Measurements from ENCODE around the gene GPR137. TPM values are rescaled to one million over a fixed set of nuclear protein-coding genes. Genes with fewer than 3 reads are reported as not detected.

The GPR137 gene
- total and polyA plus RNA-seq, 10 of the 15 experiments (the other 5 are each of a cell fraction or from before 2014, with no cell fraction given) = 0.37 to 29.2 (median 13.8) TPM

DNA sequence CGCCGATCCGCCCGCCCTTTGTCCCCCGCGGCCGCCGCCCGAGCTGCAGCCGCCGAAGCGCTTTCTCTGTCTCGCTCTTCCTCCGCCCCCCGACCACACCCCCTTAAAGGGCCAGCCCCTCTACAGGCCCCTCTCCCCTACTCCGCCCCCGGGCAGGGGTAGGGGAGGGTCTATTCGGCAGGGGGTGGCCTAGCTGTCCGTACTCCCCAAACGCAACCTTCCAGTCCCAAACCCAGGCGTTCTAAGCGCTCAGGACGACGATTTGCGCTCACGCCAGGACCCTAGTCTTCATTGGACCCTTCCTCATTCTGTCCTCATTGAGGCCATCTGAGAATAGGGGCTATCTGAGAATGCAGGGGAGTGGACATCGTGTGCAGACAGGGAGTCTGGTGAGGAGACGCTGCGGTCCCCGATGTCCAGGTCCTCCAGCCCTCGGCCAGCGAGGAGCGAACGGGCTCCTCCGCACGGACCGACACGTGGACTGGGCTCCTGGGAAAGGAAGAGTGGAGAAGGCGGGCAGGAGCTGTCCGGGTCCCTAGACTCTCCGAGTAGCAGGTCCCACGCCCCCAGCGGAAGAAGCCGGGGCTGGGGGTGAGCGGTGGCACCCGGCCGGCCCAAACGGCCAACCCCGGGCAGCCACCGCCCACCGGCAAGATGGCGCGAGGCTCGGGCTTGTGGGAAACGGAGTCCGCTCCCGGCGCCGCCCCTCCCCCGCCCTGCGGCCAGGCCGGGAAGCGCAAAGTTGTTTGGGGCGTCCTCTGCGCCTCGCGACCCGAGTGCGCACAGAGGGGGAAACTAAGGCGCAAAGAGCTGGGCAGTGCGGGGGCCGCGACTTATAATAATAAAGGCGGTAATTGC, 38.5 kb upstream of the GPR137 start, which contains the start of gene PPP1R14B:
Gene PPP1R14B, minus strand, starts transcription at position 73 of the 858 bp plus-strand sequence. CDS start 270 bp downstream, outside the sequence.
- Histone ChIP-seq H3K36me3 (ENCODE audit: control insufficient read depth in 2 of 2, insufficient read depth in 2 of 2, low read length in 1 of 2) (peaks cover 0 to 10% of the 10 kb centered on the region in 2 experiments; a peak in 2 of 4 replicates), H3K4me1 (ENCODE audit: control insufficient read depth, insufficient read depth, low read length) (peaks cover 17% of the 10 kb centered on the region), H3K4me2 (ENCODE audit: control insufficient read depth, insufficient read depth) (peak within 1 kb of the TSS; percentile 98), H3K27ac (ENCODE audit: control insufficient read depth, insufficient read depth) (peak within 1 kb of the TSS; percentile 90), H4K20me1 (ENCODE audit: control insufficient read depth, insufficient read depth) (no peaks in the 10 kb centered on the region), H3K79me2 (ENCODE audit: control insufficient read depth, insufficient read depth, low read length) (peaks cover 33% of the 10 kb centered on the region), H3K27me3 (replicated peaks in 1 of 2; ENCODE audit: control insufficient read depth in 2 of 2, insufficient read depth in 2 of 2, low read length in 1 of 2) (no peaks in the 10 kb centered on the region), H3K9ac (ENCODE audit: control insufficient read depth, insufficient read depth, low read length) (peak within 1 kb of the TSS; percentile 92), H3K4me3 (peak within 1 kb of the TSS; percentile 91), H2AFZ (ENCODE audit: control insufficient read depth, low read depth, low read length) (peak within 1 kb of the TSS; percentile 94), H3K9me3 (replicated peaks; ENCODE audit: control insufficient read depth, insufficient read depth, low read length) (no peaks in the 10 kb centered on the region)
- ATAC-seq (peak; percentile 75), FAIRE-seq (no peak), DNase-seq (ENCODE audit: low read depth, low spot score) (no peak)
- ChIA-PET POLR2A (interaction anchor here (0.6 to 7.4 kb wide), 6 partner anchors 13 to 57 kb away, joined by 4 to 82 read pairs (median 38); partner anchors contain the start of genes DNAJC4, FERMT3, NUDT22 and TRPT1), CTCF (interaction anchor here (0.8 to 6.2 kb wide), 5 partner anchors 24 to 57 kb away, joined by 3 to 66 read pairs (median 5); partner anchors contain the start of genes CATSPERZ and FERMT3), RAD21 (ENCODE audit: unreplicated experiment) (interaction anchor here (1.2 to 8.6 kb wide), 4 partner anchors 10 to 57 kb away, joined by 3 to 104 read pairs (median 10); partner anchors contain the start of gene FERMT3), SMC1A (ENCODE audit: uncharacterized antibody, unreplicated experiment) (interaction anchor here (1.0 to 2.0 kb wide), 4 partner anchors 23 to 43 kb away, joined by 3 to 7 read pairs (median 4); partner anchors contain the start of gene FERMT3)
- in situ Hi-C loops (cut with MboI) (loop anchor here (25.0 kb wide), 1 partner anchor 1615 kb away; the partner anchor contains the start of genes CFL1, EFEMP2 and MUS81), intact Hi-C loops (cut with micrococcal nuclease; ENCODE audit: unreplicated experiment) (no loop called here)
- WGBS (ENCODE audit: insufficient coverage, insufficient replicate concordance, low lambda C conversion rate, missing lambda C conversion rate) = 2% methylated on average over 44 of the region's 74 CpGs
- no TSS peak for BruUV-seq (replicated peaks)
- TF ChIP-seq SP1 (IDR thresholded peaks at IDR 0.05; ENCODE audit: low read depth, low read length) (peak; percentile 41), EGR1 (IDR thresholded peaks at IDR 0.05; ENCODE audit: borderline replicate concordance in 1 of 2, low read depth in 2 of 2, low read length in 2 of 2) (peak in 1 of 2 experiments; percentile 57; a peak in 2 of 3 replicates), DPF2 (IDR thresholded peaks at IDR 0.05) (0 out of 2 replicates have a peak, but pooled peaks have one; percentile 43), SIX5 (IDR thresholded peaks at IDR 0.05; ENCODE audit: low read depth, low read length, severe bottlenecking) (peak; percentile 87), HDAC2 (IDR thresholded peaks at IDR 0.05) (no peak), NR2C1 (IDR thresholded peaks at IDR 0.05) (peak; percentile 61)
- TF ChIP-seq, protein P1, sequence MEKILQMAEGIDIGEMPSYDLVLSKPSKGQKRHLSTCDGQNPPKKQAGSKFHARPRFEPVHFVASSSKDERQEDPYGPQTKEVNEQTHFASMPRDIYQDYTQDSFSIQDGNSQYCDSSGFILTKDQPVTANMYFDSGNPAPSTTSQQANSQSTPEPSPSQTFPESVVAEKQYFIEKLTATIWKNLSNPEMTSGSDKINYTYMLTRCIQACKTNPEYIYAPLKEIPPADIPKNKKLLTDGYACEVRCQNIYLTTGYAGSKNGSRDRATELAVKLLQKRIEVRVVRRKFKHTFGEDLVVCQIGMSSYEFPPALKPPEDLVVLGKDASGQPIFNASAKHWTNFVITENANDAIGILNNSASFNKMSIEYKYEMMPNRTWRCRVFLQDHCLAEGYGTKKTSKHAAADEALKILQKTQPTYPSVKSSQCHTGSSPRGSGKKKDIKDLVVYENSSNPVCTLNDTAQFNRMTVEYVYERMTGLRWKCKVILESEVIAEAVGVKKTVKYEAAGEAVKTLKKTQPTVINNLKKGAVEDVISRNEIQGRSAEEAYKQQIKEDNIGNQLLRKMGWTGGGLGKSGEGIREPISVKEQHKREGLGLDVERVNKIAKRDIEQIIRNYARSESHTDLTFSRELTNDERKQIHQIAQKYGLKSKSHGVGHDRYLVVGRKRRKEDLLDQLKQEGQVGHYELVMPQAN (conservative IDR thresholded peaks at IDR 0.05) = peak; percentile 75; the same call in 1 of the 2 replicates
- TF ChIP-seq, protein P2, sequence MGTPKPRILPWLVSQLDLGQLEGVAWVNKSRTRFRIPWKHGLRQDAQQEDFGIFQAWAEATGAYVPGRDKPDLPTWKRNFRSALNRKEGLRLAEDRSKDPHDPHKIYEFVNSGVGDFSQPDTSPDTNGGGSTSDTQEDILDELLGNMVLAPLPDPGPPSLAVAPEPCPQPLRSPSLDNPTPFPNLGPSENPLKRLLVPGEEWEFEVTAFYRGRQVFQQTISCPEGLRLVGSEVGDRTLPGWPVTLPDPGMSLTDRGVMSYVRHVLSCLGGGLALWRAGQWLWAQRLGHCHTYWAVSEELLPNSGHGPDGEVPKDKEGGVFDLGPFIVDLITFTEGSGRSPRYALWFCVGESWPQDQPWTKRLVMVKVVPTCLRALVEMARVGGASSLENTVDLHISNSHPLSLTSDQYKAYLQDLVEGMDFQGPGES (IDR thresholded peaks at IDR 0.05) = no peak
- TF ChIP-seq, protein P3, sequence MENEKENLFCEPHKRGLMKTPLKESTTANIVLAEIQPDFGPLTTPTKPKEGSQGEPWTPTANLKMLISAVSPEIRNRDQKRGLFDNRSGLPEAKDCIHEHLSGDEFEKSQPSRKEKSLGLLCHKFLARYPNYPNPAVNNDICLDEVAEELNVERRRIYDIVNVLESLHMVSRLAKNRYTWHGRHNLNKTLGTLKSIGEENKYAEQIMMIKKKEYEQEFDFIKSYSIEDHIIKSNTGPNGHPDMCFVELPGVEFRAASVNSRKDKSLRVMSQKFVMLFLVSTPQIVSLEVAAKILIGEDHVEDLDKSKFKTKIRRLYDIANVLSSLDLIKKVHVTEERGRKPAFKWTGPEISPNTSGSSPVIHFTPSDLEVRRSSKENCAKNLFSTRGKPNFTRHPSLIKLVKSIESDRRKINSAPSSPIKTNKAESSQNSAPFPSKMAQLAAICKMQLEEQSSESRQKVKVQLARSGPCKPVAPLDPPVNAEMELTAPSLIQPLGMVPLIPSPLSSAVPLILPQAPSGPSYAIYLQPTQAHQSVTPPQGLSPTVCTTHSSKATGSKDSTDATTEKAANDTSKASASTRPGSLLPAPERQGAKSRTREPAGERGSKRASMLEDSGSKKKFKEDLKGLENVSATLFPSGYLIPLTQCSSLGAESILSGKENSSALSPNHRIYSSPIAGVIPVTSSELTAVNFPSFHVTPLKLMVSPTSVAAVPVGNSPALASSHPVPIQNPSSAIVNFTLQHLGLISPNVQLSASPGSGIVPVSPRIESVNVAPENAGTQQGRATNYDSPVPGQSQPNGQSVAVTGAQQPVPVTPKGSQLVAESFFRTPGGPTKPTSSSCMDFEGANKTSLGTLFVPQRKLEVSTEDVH (IDR thresholded peaks at IDR 0.05; ENCODE audit: low read depth, partially characterized antibody) = no peak
- TF ChIP-seq, protein P4, sequence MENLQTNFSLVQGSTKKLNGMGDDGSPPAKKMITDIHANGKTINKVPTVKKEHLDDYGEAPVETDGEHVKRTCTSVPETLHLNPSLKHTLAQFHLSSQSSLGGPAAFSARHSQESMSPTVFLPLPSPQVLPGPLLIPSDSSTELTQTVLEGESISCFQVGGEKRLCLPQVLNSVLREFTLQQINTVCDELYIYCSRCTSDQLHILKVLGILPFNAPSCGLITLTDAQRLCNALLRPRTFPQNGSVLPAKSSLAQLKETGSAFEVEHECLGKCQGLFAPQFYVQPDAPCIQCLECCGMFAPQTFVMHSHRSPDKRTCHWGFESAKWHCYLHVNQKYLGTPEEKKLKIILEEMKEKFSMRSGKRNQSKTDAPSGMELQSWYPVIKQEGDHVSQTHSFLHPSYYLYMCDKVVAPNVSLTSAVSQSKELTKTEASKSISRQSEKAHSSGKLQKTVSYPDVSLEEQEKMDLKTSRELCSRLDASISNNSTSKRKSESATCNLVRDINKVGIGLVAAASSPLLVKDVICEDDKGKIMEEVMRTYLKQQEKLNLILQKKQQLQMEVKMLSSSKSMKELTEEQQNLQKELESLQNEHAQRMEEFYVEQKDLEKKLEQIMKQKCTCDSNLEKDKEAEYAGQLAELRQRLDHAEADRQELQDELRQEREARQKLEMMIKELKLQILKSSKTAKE (IDR thresholded peaks at IDR 0.05; ENCODE audit: low read depth, poor library complexity, severe bottlenecking) = no peak
- TF ChIP-seq, protein P5, sequence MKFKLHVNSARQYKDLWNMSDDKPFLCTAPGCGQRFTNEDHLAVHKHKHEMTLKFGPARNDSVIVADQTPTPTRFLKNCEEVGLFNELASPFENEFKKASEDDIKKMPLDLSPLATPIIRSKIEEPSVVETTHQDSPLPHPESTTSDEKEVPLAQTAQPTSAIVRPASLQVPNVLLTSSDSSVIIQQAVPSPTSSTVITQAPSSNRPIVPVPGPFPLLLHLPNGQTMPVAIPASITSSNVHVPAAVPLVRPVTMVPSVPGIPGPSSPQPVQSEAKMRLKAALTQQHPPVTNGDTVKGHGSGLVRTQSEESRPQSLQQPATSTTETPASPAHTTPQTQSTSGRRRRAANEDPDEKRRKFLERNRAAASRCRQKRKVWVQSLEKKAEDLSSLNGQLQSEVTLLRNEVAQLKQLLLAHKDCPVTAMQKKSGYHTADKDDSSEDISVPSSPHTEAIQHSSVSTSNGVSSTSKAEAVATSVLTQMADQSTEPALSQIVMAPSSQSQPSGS (IDR thresholded peaks at IDR 0.05; ENCODE audit: low read length) = no peak
